SK-N-SH (cell line): ENCODE data around the gene SH3PXD2A. TPM values are rescaled to one million over a fixed set of nuclear protein-coding genes. Genes with fewer than 3 reads are reported as not detected.
A peak's percentile ranks its signal among the peaks of the same experiment; 100 is the strongest.

ENCODE experiments used
- CTCF ChIA-PET: fragments of 300-600, 350-600 bp; formaldehyde crosslinking; extraction: SDS; loops from one replicate; lab custom pipeline; 2021; lab: Yijun Ruan, JAX
- POLR2A ChIA-PET: fragments of 350-600 bp; sonication (Branson Sonifier 250); formaldehyde crosslinking; extraction: SDS; loops from one replicate; lab custom pipeline; 2020; ENCODE audit warnings: antibody characterized with exemption, inconsistent platforms; lab: Yijun Ruan, JAX
- DNase-seq: peaks from one replicate; pipeline ENCODE4 v3.0.0; 2012
- H2AFZ ChIP-seq: fragments of 200-600 bp; sonication (generic); 2 replicates; pipeline ENCODE4 v1.8.1; 2016; ENCODE audit warnings: antibody characterized with exemption, mild to moderate bottlenecking, low read depth
- H3F3A ChIP-seq: fragments of 200-600 bp; sonication (generic); replicated peaks from 2 replicates; pipeline ENCODE3; 2016; ENCODE audit warnings: antibody characterized with exemption, mild to moderate bottlenecking; ENCODE audit not compliant: insufficient read depth
- H3K27ac ChIP-seq, 2 experiments: fragments of 200-500 bp in 1 of 2; fragments of 200-600 bp in 1 of 2; sonication (Bioruptor generic) in 1 of 2; sonication (generic), shearing (Covaris generic) in 1 of 2; 2 replicates each; pipeline versions ENCODE4 v1.5.1 to v1.6.1; 2014 to 2016; ENCODE audit warnings: low read depth in 2 of 2, inconsistent platforms in 1 of 2, low read length in 1 of 2, mild to moderate bottlenecking in 1 of 2, mixed read lengths in 1 of 2
- H3K27me3 ChIP-seq: fragments of 200-600 bp; sonication (generic), shearing (Covaris generic); 2 replicates; pipeline ENCODE4 v1.6.1; 2016; ENCODE audit warnings: mixed run types; ENCODE audit not compliant: insufficient read depth
- H3K36me3 ChIP-seq, 2 experiments: fragments of 200-500 bp in 1 of 2; fragments of 200-600 bp in 1 of 2; sonication (Bioruptor generic) in 1 of 2; sonication (generic) in 1 of 2; replicated peaks in 1 of 2; 2 replicates each; pipeline versions ENCODE3 to v1.5.1; 2014 to 2016; ENCODE audit warnings: low read length in 1 of 2, mild to moderate bottlenecking in 1 of 2; ENCODE audit not compliant: insufficient read depth in 2 of 2, control insufficient read depth in 1 of 2
- H3K4me1 ChIP-seq, 2 experiments: fragments of 200-500 bp in 1 of 2; fragments of 200-600 bp in 1 of 2; sonication (Bioruptor generic) in 1 of 2; sonication (generic), shearing (Covaris generic) in 1 of 2; 2 replicates each; pipeline versions ENCODE4 v1.5.1 to v1.6.1; 2014 to 2016; ENCODE audit warnings: low read depth in 1 of 2, low read length in 1 of 2, mixed run types in 1 of 2; ENCODE audit not compliant: insufficient read depth in 2 of 2, control insufficient read depth in 1 of 2
- H3K4me2 ChIP-seq: fragments of 200-600 bp; sonication (generic), shearing (Covaris generic); 2 replicates; pipeline ENCODE4 v1.6.1; 2017; ENCODE audit warnings: mixed run types
- H3K4me3 ChIP-seq, 2 experiments: fragments of 200-500 bp in 1 of 2; fragments of 200-600 bp in 1 of 2; sonication (Bioruptor generic) in 1 of 2; sonication (generic), shearing (Covaris generic) in 1 of 2; 2 replicates each; pipeline versions ENCODE4 v1.5.1 to v1.8.1; 2014 to 2016; ENCODE audit warnings: low read depth in 2 of 2, inconsistent platforms in 1 of 2, low read length in 1 of 2, mild to moderate bottlenecking in 1 of 2, mixed read lengths in 1 of 2, moderate library complexity in 1 of 2
- H3K79me2 ChIP-seq: fragments of 200-600 bp; sonication (generic); 2 replicates; pipeline ENCODE4 v1.8.1; 2017; ENCODE audit warnings: mild to moderate bottlenecking; ENCODE audit not compliant: insufficient read depth
- H3K9ac ChIP-seq: fragments of 200-600 bp; sonication (generic); 2 replicates; pipeline ENCODE4 v1.6.1; 2017; ENCODE audit warnings: mixed run types
- H3K9me2 ChIP-seq: fragments of 200-600 bp; sonication (generic); 2 replicates; pipeline ENCODE4 v1.6.1; 2017; ENCODE audit warnings: mixed run types
- H3K9me3 ChIP-seq: fragments of 200-600 bp; sonication (generic); 2 replicates; pipeline ENCODE4 v1.6.1; 2017; ENCODE audit warnings: mixed run types, mild to moderate bottlenecking, moderate library complexity
- H4K20me1 ChIP-seq: fragments of 200-600 bp; sonication (generic); 2 replicates; pipeline ENCODE4 v1.6.1; 2017; ENCODE audit warnings: mild to moderate bottlenecking, mixed run types; ENCODE audit not compliant: insufficient read depth
- CHD2 ChIP-seq: fragments of 150-350 bp; IDR thresholded peaks from 2 replicates; pipeline ENCODE4 v1.6.1; 2018; ENCODE audit warnings: low read length; ENCODE audit not compliant: partially characterized antibody
- EZH2phosphoT487 ChIP-seq: fragments of 200-600 bp; sonication (generic); IDR thresholded peaks from 2 replicates; pipeline ENCODE4 v1.6.1; 2017; ENCODE audit warnings: low read depth, mixed run types, mild to moderate bottlenecking, antibody characterized with exemption, moderate library complexity, borderline replicate concordance
- FOSL2 ChIP-seq: IDR thresholded peaks from 2 replicates; pipeline ENCODE4 v1.4.0; 2012; ENCODE audit warnings: low read depth, mild to moderate bottlenecking, moderate library complexity, borderline replicate concordance
- GATA2 ChIP-seq: sonication (generic); formaldehyde crosslinking; IDR thresholded peaks from 2 replicates; pipeline ENCODE4 v1.5.0; 2020; ENCODE audit warnings: mild to moderate bottlenecking, missing genetic modification reagents
- MEF2A ChIP-seq: IDR thresholded peaks from 2 replicates; pipeline ENCODE4 v1.4.0; 2012; ENCODE audit warnings: low read depth, borderline replicate concordance
- MXI1 ChIP-seq: IDR thresholded peaks from 2 replicates; pipeline ENCODE4 v1.6.1; 2012; ENCODE audit warnings: mild to moderate bottlenecking, low read depth, low read length, improper control_type of control experiment
- NFIC ChIP-seq: IDR thresholded peaks from 2 replicates; pipeline ENCODE4 v1.4.0; 2012; ENCODE audit warnings: borderline replicate concordance
- RAD21 ChIP-seq: IDR thresholded peaks from 2 replicates; pipeline ENCODE4 v1.6.1; 2012; ENCODE audit warnings: mild to moderate bottlenecking, low read length
- REST ChIP-seq: IDR thresholded peaks from 2 replicates; pipeline ENCODE4 v1.6.1; 2012; ENCODE audit warnings: mild to moderate bottlenecking, low read depth, low read length, moderate library complexity
- TAF1 ChIP-seq: IDR thresholded peaks from 2 replicates; pipeline ENCODE4 v1.6.1; 2012; ENCODE audit warnings: low read depth, mild to moderate bottlenecking, low read length, moderate library complexity, borderline replicate concordance
- TEAD4 ChIP-seq: IDR thresholded peaks from 2 replicates; pipeline ENCODE4 v1.4.0; 2012; ENCODE audit warnings: mild to moderate bottlenecking, borderline replicate concordance; ENCODE audit not compliant: insufficient read depth
- WGBS: methylation state at CpG from one replicate; pipeline ENCODE4 v1.1.6; 2017; ENCODE audit warnings: low lambda C conversion rate; 5-methylcytosine and 5-hydroxymethylcytosine counted together
- polyA plus RNA-seq, 3 experiments: library from polyadenylated mRNA; depleted of rRNA; stranded (reverse); fragments of >200 nt; gene quantifications; 2 replicates each; pipeline ENCODE4 v1.2.3, GENCODE V29; 2012
- TF ChIP-seq, protein P1 (sequence below): fragments of 200-600 bp; sonication (generic); IDR thresholded peaks from 2 replicates; pipeline ENCODE4 v1.6.1; 2017; ENCODE audit warnings: antibody characterized with exemption, mild to moderate bottlenecking, moderate library complexity
- TF ChIP-seq, protein P2 (sequence below): IDR thresholded peaks from 2 replicates; pipeline ENCODE4 v1.4.0; 2012; ENCODE audit warnings: low read depth, borderline replicate concordance
- TF ChIP-seq, protein P3 (sequence below): fragments of 150-350 bp; IDR thresholded peaks from 2 replicates; pipeline ENCODE4 v1.6.1; 2017; ENCODE audit warnings: antibody characterized with exemption, low read length, low read depth, borderline replicate concordance

SH3PXD2A gene
- polyA plus RNA-seq, 1 of the 3 experiments (the other 2 are of a cell fraction) = 2.5 TPM

- H3F3A ChIP-seq = peaks cover 7% of the 10 kb centered on the region
- WGBS = 92% methylated on average over 13 of the region's 13 CpGs
- TF ChIP-seq MXI1 = 0 out of 2 replicates have a peak, but pooled peaks have one; percentile 24
- TF ChIP-seq FOSL2 = no peak
- TF ChIP-seq, all 33 proteins: peak for 1
- POLR2A ChIA-PET = interaction anchor here (1.0 to 1.6 kb wide), 2 partner anchors 14 to 15 kb away, joined by 3 read pairs; no protein-coding TSS in a partner anchor
- Histone ChIP-seq H3K27ac (no peak overlapping the region; a peak in 1 of 4 replicates), H3K4me1 (peaks cover 27 to 62% of the 10 kb centered on the region in 2 experiments), H3K9me2 (no peaks in the 10 kb centered on the region), H3K27me3 (no peaks in the 10 kb centered on the region), H3K36me3 (no peaks in the 10 kb centered on the region), H3K4me3 (no peak overlapping the region), H3K79me2 (peaks cover 42% of the 10 kb centered on the region), H2AFZ (no peak overlapping the region), H3K9me3 (no peaks in the 10 kb centered on the region), H3K9ac (no peak overlapping the region), H4K20me1 (peaks cover 3% of the 10 kb centered on the region; the same call in 1 of the 2 replicates), H3K4me2 (no peak overlapping the region)
- DNase-seq = no peak
- CTCF ChIA-PET = interaction anchor here (0.5 to 2.7 kb wide), 7 partner anchors 9 to 34 kb away, joined by 3 to 11 read pairs (median 4); no protein-coding TSS in a partner anchor
Observed at GRCh38 chr10:103838862-103839518, 16.4 kb downstream of the SH3PXD2A start.

DNA sequence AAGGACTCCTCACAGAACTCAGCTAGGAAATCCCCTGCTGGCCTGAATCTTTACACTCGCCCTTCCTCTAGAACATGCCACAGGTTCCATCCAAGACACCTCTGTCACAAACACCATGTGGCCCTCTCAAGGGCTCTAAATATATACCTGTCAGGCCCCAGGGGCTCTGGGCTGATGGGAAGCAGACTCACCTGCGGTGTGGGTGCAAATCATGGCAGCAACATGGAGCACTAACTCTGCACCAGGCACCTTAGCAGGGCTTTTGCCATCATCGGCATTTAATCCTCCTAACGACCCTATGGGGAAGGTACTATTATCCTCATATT, 17.3 kb downstream of the SH3PXD2A start:
- H3K9me2 ChIP-seq = no peaks in the 10 kb centered on the region
- 0 out of 2 replicates have a peak, but pooled peaks cover 3% of the 10 kb centered on the region for H4K20me1 ChIP-seq
- CTCF ChIA-PET = no interaction called here
- TF ChIP-seq EZH2phosphoT487 (no peak), CHD2 (no peak), TAF1 (no peak), NFIC (no peak), RAD21 (no peak), REST (no peak), MXI1 (no peak), MEF2A (no peak), GATA2 (CRISPR knock-in tag) (no peak), FOSL2 (no peak), TEAD4 (no peak)
- TF ChIP-seq, protein P1, sequence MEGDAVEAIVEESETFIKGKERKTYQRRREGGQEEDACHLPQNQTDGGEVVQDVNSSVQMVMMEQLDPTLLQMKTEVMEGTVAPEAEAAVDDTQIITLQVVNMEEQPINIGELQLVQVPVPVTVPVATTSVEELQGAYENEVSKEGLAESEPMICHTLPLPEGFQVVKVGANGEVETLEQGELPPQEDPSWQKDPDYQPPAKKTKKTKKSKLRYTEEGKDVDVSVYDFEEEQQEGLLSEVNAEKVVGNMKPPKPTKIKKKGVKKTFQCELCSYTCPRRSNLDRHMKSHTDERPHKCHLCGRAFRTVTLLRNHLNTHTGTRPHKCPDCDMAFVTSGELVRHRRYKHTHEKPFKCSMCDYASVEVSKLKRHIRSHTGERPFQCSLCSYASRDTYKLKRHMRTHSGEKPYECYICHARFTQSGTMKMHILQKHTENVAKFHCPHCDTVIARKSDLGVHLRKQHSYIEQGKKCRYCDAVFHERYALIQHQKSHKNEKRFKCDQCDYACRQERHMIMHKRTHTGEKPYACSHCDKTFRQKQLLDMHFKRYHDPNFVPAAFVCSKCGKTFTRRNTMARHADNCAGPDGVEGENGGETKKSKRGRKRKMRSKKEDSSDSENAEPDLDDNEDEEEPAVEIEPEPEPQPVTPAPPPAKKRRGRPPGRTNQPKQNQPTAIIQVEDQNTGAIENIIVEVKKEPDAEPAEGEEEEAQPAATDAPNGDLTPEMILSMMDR = no peak
- TF ChIP-seq, protein P2, sequence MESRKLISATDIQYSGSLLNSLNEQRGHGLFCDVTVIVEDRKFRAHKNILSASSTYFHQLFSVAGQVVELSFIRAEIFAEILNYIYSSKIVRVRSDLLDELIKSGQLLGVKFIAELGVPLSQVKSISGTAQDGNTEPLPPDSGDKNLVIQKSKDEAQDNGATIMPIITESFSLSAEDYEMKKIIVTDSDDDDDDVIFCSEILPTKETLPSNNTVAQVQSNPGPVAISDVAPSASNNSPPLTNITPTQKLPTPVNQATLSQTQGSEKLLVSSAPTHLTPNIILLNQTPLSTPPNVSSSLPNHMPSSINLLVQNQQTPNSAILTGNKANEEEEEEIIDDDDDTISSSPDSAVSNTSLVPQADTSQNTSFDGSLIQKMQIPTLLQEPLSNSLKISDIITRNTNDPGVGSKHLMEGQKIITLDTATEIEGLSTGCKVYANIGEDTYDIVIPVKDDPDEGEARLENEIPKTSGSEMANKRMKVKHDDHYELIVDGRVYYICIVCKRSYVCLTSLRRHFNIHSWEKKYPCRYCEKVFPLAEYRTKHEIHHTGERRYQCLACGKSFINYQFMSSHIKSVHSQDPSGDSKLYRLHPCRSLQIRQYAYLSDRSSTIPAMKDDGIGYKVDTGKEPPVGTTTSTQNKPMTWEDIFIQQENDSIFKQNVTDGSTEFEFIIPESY = no peak
- TF ChIP-seq, protein P3, sequence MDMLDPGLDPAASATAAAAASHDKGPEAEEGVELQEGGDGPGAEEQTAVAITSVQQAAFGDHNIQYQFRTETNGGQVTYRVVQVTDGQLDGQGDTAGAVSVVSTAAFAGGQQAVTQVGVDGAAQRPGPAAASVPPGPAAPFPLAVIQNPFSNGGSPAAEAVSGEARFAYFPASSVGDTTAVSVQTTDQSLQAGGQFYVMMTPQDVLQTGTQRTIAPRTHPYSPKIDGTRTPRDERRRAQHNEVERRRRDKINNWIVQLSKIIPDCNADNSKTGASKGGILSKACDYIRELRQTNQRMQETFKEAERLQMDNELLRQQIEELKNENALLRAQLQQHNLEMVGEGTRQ = no peak
- no peak overlapping the region for H2AFZ ChIP-seq
- H3K4me1 ChIP-seq = peaks cover 18 to 56% of the 10 kb centered on the region in 2 experiments; a peak in 3 of 4 replicates
- no peak overlapping the region for H3K4me2 ChIP-seq
- H3K27me3 ChIP-seq = no peaks in the 10 kb centered on the region
- H3K4me3 ChIP-seq = no peak overlapping the region
- no peaks in the 10 kb centered on the region for H3K36me3 ChIP-seq
- H3K79me2 ChIP-seq = peaks cover 37% of the 10 kb centered on the region
- DNase-seq = no peak
- POLR2A ChIA-PET = interaction anchor here (1.6 kb wide), 1 partner anchor 15 kb away, joined by 3 read pairs; no protein-coding TSS in a partner anchor
- H3K9ac ChIP-seq = no peak overlapping the region
- H3K9me3 ChIP-seq = no peaks in the 10 kb centered on the region
- no peak overlapping the region for H3K27ac ChIP-seq
- H3F3A ChIP-seq = no peaks in the 10 kb centered on the region
- WGBS = 88% methylated on average over 4 of the region's 4 CpGs
